ENCODE data around the gene C6orf15.

DNA sequence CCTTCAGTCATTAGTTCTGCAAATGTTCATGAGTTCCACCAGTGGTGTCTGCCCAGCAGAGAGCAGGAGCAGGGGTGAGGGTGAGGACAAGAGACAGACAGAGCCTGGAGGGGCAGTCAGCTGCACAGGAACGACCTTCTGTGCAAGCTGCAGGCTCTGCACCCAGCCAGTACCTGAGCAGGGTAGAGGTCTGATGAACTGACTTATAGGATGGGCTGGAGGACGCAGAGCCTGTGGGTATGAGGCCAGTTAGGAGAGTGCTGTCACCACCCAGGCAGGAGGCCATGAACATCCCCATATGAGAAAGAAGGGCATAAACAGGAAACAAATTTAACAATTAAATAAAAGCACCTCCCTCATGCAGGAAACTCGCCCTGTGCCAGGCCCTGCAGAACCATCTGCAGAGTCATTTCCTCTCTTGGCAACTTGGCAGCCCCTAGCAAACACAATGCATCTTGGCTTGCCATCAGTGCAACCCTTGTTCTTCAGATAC, 17.9 kb downstream of the C6orf15 start:
- TF ChIP-seq EZH2phosphoT487 (IDR thresholded peaks at IDR 0.05; ENCODE audit: borderline replicate concordance, low read length) (no peak), EZH2 (IDR thresholded peaks at IDR 0.05; ENCODE audit: low read length, unreplicated experiment) (no peak)
- TF ChIP-seq, protein P1, sequence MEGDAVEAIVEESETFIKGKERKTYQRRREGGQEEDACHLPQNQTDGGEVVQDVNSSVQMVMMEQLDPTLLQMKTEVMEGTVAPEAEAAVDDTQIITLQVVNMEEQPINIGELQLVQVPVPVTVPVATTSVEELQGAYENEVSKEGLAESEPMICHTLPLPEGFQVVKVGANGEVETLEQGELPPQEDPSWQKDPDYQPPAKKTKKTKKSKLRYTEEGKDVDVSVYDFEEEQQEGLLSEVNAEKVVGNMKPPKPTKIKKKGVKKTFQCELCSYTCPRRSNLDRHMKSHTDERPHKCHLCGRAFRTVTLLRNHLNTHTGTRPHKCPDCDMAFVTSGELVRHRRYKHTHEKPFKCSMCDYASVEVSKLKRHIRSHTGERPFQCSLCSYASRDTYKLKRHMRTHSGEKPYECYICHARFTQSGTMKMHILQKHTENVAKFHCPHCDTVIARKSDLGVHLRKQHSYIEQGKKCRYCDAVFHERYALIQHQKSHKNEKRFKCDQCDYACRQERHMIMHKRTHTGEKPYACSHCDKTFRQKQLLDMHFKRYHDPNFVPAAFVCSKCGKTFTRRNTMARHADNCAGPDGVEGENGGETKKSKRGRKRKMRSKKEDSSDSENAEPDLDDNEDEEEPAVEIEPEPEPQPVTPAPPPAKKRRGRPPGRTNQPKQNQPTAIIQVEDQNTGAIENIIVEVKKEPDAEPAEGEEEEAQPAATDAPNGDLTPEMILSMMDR (conservative IDR thresholded peaks at IDR 0.05; ENCODE audit: low read depth, low read length), result no peak

All from PC-3 (cell line).